ENCODE measurements around the gene DNAJA3.
"Not testable (repeated sequence)": the region's sequence is repeated elsewhere in the genome, so short reads cannot be mapped to it uniquely, and the experiment has no call there.

The DNAJA3 gene

GRCh38 chr16:4387781-4388180, 37.9 kb upstream of the DNAJA3 start:
- DNase-seq = no peak

GRCh38 chr16:4388271-4389021, 37.2 kb upstream of the DNAJA3 start:
- DNase-seq = no peak

DNA sequence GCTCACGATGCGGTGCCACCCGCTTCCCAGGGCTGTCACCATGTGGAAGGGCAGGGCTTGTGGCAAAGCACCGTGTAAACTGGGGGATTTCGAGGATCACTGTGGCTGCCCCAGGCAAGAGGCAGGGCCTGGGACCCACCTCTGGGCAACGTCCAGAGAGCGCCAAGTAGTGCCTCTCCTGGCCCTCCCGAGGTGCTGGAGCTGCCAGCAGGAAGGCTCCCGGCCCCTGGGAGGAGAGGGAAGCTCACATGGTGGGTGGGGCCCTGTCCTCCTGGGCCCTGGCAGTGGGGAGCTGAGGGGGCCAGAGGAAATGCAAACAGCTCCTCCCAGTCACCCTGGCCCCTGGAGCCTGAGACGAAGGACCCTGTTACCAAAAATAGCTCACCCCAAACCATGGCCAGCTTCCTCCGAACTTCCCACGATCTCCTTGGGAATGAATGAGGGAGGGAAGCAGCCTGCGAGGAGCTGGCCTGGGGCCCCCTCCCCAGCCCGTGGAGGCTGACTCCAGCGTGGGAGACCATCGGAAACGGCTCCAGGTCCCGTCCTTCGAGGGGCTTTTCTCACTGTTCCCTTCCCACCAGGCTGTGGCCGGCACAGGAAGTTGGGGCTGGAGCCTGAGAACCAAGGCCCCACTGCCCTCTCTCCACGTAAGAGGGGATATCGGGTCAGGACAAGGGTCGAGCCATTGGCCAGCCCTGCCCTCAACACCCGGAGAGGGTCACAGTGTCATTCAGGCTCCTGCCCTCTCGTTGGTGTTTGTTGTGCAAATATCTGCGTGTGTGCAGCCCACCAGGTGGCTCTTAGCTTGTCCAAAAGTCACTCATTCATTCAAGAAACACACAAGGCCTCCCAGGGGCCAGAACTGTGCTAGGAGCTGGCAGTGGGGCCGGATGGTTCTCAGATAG, 36.4 kb upstream of the DNAJA3 start:
- DNase-seq = no peak

GRCh38 chr16:4390266-4391260, 35.1 kb upstream of the DNAJA3 start:
- no peak for DNase-seq

- DNase-seq = no peak
Measured at GRCh38 chr16:4391631-4392381, 33.9 kb upstream of the DNAJA3 start.

- DNase-seq = no peak
Measured at GRCh38 chr16:4392382-4393239, 33.1 kb upstream of the DNAJA3 start.

DNA sequence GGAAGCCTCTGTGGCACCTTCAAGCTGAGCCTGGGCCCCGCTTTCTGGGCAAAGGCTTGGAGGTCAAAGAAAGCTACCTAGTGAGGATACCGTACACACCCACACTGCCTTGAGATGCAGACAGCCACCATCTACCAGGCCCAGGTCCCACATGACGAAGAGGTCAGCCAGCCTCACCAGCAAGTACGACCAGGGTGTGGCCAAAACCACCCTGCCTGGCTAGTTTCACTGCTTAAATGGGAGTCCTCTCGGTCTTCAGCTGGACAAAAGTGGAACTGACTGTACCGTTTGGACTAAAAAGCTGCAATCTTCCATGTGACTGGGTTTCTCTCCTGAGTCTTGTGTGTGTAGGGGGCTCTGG, 32.4 kb upstream of the DNAJA3 start:
- no peak for DNase-seq

- not testable (repeated sequence) for DNase-seq
Measured at GRCh38 chr16:4393850-4394249, 31.8 kb upstream of the DNAJA3 start.

GRCh38 chr16:4395055-4395726, 30.5 kb upstream of the DNAJA3 start:
- DNase-seq = no peak

DNA sequence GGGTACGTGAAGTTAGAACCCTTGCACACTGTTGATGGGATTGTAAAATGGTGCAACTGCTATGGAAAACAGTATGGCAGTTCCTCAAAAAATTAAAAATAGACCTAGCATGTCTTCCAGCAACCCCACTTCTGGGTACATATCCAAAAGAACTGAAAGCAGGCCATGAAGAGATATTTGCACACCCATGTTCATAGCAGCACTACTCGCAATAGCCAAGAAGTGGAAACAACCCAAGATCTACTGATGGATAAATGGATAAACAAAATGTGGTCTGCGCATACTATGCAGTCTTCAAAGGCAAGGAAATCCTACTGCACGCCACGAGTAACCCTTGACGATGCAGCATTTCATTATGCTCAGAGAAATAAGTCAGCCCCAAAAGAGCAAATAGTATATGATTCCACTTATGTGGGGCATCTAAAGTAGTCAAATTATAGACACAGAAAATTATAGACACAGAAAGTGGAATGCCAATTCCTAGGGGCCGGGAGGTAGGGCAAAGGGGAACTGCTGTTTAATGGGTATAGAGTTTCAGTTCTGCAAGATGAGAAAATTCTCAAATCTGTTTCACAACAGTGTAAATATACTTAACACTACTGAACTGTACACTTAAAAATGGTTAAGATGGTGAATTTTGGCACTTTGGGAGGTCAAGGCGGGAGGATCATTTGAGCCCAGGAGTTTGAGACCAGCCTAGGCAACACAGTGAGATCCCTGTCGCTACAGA, 26.5 kb upstream of the DNAJA3 start:
- DNase-seq = no peak

DNA sequence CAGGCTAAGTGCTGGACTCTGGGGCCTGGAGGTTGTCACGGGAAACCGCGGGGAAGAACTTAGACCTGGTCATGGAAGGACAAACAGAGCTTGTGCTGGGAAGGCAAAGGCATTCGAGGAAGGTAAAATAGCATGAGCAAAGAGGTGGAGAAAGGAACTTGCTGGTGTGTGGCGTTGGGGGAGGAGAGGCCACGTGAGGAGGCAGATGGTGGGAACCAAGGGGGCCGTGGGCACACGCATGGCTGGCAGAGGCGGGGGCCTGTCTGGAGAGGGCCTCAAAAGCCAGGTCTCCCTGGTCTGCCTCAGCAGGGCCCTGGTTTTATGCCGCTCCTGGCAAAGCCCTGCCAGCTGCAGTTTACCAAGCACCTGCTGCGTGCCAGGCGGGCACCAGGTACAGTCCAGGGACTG, 24.6 kb upstream of the DNAJA3 start:
- DNase-seq = no peak

DNA sequence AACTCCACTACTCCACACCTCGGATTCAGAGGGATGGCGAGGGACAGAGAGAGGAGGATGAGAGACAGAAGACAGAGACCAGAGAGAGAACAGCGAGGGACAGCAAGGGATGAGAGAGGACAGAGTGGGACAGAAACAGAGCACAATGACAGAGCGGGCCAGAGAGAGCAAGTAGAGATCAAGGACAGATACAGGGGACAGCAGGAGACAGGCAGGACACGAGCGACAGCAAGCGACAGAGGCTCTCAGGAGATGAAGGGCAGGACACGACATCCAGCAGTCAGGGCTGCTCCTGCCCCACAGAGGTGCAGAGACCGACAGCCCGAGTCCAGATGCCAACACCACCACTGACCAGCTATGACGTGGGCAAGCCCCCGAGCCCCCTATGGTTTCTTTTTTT, 24.2 kb upstream of the DNAJA3 start:
- DNase-seq = no peak

DNA sequence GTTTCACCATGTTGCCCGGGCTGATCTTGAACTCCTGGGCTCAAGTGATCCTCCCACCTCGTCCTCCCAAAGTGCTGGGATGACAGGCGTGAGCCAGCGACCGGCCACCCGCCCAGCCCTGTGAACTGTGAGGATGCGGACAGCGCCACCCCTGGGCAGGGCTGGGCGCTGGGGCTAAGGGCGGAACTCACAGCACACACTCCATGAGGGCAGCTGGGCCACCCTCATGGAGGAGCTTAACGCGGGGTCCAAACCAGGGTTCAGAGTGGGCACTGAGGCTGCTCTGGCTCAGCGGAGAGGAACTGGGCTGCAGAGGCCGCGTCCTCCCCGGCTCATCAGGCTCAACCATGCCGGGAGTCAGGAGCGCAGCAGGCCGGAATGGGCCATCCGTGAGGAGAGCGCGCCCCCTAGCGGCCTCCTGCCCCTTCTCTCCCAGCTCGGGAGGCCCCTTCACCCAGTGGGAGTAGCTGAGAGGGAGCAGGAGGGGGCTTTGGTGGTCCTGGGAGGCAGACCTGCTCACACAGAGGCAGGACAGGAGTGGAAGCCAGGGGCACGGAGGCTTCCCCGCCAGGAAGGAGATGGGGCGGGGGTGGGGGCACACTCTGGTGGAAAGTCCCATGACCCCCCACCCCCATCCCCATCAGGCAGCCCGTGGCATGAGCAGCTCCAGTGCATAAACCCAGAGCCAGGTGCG, 23.1 kb upstream of the DNAJA3 start:
- peak; percentile 83 for DNase-seq

DNA sequence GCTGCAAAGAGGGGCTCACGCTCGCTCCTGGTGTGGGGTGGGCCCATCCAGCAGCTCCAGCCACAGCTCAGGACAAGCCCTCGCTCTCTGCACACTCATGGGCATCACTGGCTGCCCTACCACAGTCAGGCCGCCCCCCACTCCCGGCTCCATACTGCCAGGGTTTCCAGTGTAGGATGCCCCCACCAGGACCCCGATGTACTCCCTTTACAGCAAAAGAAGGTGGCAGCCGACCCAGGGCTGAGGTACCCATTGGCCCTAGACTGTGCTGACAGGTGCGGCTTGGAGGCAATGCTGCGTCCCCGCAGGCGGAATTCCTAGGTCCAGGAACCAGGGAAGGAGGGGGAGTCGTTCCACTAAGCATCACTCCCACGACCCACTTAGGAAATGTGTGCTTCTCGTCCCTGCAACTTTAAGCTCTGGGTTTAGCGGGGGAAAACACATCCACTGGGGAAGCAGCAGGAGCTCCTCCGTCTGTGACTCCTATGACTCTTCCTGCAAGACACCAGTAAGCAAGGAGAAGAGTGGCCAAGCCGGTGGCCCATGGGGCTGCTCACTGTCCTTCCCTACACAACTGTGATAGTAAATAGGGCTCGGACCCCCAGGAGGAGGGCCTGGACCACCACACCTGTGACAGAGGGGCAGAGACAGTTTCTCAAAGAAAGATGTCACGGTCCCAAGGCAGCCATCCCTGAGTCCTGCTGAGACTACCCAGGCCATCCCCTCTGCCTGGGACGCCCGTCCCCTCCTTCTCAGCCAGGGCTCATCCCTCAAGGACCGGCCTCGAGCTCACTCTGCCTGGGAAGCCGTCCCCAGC, 22.3 kb upstream of the DNAJA3 start:
- DNase-seq = no peak

- DNase-seq = no peak
Measured at GRCh38 chr16:4404247-4404966, 21.3 kb upstream of the DNAJA3 start.

- no peak for DNase-seq
Measured at GRCh38 chr16:4404967-4405696, 20.5 kb upstream of the DNAJA3 start.

Measured in midbrain (tissue), 1 donor.